GM19025 (cell line): ENCODE measurements around the gene SDHA.
"Not testable (repeated sequence)": the region's sequence is repeated elsewhere in the genome, so short reads cannot be mapped to it uniquely, and the experiment has no call there.

Experiments
- ATAC-seq: cut with Tn5 transposase; IDR thresholded peaks from one replicate; pipeline ENCODE4 v1.9.1; 2021; ENCODE audit warnings: mild to moderate bottlenecking, low read depth, moderate library complexity; ENCODE audit not compliant: unreplicated experiment

Gene SDHA

GRCh38 chr5:296207-296606 lies 78.1 kb downstream of the SDHA start:
- ATAC-seq: not testable (repeated sequence)

- not testable (repeated sequence) for ATAC-seq
These were observed 78.8 kb downstream of the SDHA start for GRCh38 chr5:296954-297353.

GRCh38 chr5:297448-297847 lies 79.3 kb downstream of the SDHA start:
- ATAC-seq: not testable (repeated sequence)

- not testable (repeated sequence) for ATAC-seq
These were observed 80.0 kb downstream of the SDHA start for GRCh38 chr5:297991-298736.

GRCh38 chr5:298737-299125 lies 80.6 kb downstream of the SDHA start:
- ATAC-seq: no peak

- ATAC-seq: not testable (repeated sequence)
These were observed 81.8 kb downstream of the SDHA start for GRCh38 chr5:299921-300320.

GRCh38 chr5:300691-301435 lies 82.7 kb downstream of the SDHA start:
- ATAC-seq: not testable (repeated sequence)

GRCh38 chr5:302416-302815 lies 84.3 kb downstream of the SDHA start:
- ATAC-seq: not testable (repeated sequence)

GRCh38 chr5:302966-303365 lies 84.8 kb downstream of the SDHA start:
- no peak for ATAC-seq

- not testable (repeated sequence) for ATAC-seq
These were observed 85.6 kb downstream of the SDHA start for GRCh38 chr5:303741-304140.

- ATAC-seq: no peak
These were observed 86.9 kb downstream of the SDHA start for GRCh38 chr5:305050-305449.

GRCh38 chr5:305459-305858 lies 87.3 kb downstream of the SDHA start:
- no peak for ATAC-seq

GRCh38 chr5:306011-306805 lies 88.1 kb downstream of the SDHA start:
- ATAC-seq: no peak
